Activated naive CD4-positive, alpha-beta T cell treated with anti-CD3 and anti-CD28 coated beads, Interleukin-2, amount 50 U/mL, for 72 hours (primary cell): ENCODE measurements around the gene NPC2. TPM values are rescaled to one million over a fixed set of nuclear protein-coding genes. Genes with fewer than 3 reads are reported as not detected.

Source experiments
- total RNA-seq, 2 donors: library from RNA; stranded (reverse); gene quantifications; one replicate each; pipeline ENCODE4 v1.2.3, GENCODE V29; 2022

NPC2 gene
- total RNA-seq, 2 donors from 2014 or later = 28.0 to 54.9 TPM

Other genes starting within 250 kb of the NPC2 start
- gene ABCD4, start 190.4 kb downstream of the NPC2 start, total RNA-seq = 10 to 100 TPM; 40.0 to 48.0 TPM
- gene VRTN, start 144.8 kb downstream of the NPC2 start, total RNA-seq = not detected
- not detected for gene SYNDIG1L, start 67.1 kb downstream of the NPC2 start, total RNA-seq
- 10 to 100 TPM; 30.7 to 34.5 TPM for gene ISCA2, start 460 bp upstream of the NPC2 start, total RNA-seq
- under 1 TPM in 1 of 2 donors, not detected in 1; 0.49 TPM for gene LTBP2, start 118.9 kb upstream of the NPC2 start, total RNA-seq
- gene AREL1, start 219.8 kb upstream of the NPC2 start, total RNA-seq = 10 to 100 TPM; 30.1 to 47.1 TPM
- gene FCF1, start 219.8 kb upstream of the NPC2 start, total RNA-seq = 10 to 100 TPM; 74.1 to 94.5 TPM